HEK293 (cell line): Measurements from ENCODE around the gene FA2H.

Experiments used
- CTCF ChIP-seq: fragments of 450-650 bp; formaldehyde crosslinking; IDR thresholded peaks from 2 replicates; pipeline ENCODE4 v1.5.1; 2016; ENCODE audit warnings: missing biosample characterization, missing genetic modification characterization
- GLI4 ChIP-seq: fragments of 450-650 bp; formaldehyde crosslinking; IDR thresholded peaks from 2 replicates; pipeline ENCODE4 v1.5.1; 2016; ENCODE audit warnings: missing biosample characterization, missing genetic modification characterization
- KLF1 ChIP-seq: fragments of 450-650 bp; formaldehyde crosslinking; IDR thresholded peaks from 2 replicates; pipeline ENCODE4 v1.5.1; 2016; ENCODE audit warnings: missing biosample characterization, missing genetic modification characterization
- KLF10 ChIP-seq: fragments of 450-650 bp; IDR thresholded peaks from 2 replicates; pipeline ENCODE4 v1.5.1; 2018; ENCODE audit warnings: missing biosample characterization, mild to moderate bottlenecking, missing genetic modification characterization
- MEIS1 ChIP-seq: sonication (generic); formaldehyde crosslinking; IDR thresholded peaks from 2 replicates; pipeline ENCODE4 v1.8.1; 2022; ENCODE audit warnings: missing genetic modification reagents, mild to moderate bottlenecking, borderline replicate concordance
- PRDM6 ChIP-seq: fragments of 450-650 bp; formaldehyde crosslinking; IDR thresholded peaks from 2 replicates; pipeline ENCODE4 v1.5.1; 2017; ENCODE audit warnings: missing biosample characterization, missing genetic modification characterization
- SCRT1 ChIP-seq: fragments of 450-650 bp; formaldehyde crosslinking; IDR thresholded peaks from 2 replicates; pipeline ENCODE4 v1.5.1; 2016; ENCODE audit warnings: missing biosample characterization, missing genetic modification characterization, borderline replicate concordance
- ZBTB49 ChIP-seq: fragments of 450-650 bp; formaldehyde crosslinking; IDR thresholded peaks from 2 replicates; pipeline ENCODE4 v1.5.1; 2016; ENCODE audit warnings: missing biosample characterization, missing genetic modification characterization, low read depth
- ZIC2 ChIP-seq: fragments of 450-650 bp; formaldehyde crosslinking; IDR thresholded peaks from 2 replicates; pipeline ENCODE4 v1.5.1; 2016; ENCODE audit warnings: missing biosample characterization, missing genetic modification characterization
- ZNF132 ChIP-seq: fragments of 450-650 bp; formaldehyde crosslinking; IDR thresholded peaks from 2 replicates; pipeline ENCODE4 v1.5.1; 2017; ENCODE audit warnings: missing biosample characterization, missing genetic modification characterization, borderline replicate concordance
- ZNF138 ChIP-seq: fragments of 450-650 bp; formaldehyde crosslinking; IDR thresholded peaks from 2 replicates; pipeline ENCODE4 v1.5.1; 2016; ENCODE audit warnings: missing biosample characterization, missing genetic modification characterization, borderline replicate concordance
- ZNF202 ChIP-seq: fragments of 450-650 bp; formaldehyde crosslinking; IDR thresholded peaks from 2 replicates; pipeline ENCODE4 v1.5.1; 2016; ENCODE audit warnings: missing biosample characterization, missing genetic modification characterization, borderline replicate concordance
- ZNF248 ChIP-seq: fragments of 450-650 bp; formaldehyde crosslinking; IDR thresholded peaks from 2 replicates; pipeline ENCODE4 v1.5.1; 2017; ENCODE audit warnings: missing biosample characterization, missing genetic modification characterization
- ZNF26 ChIP-seq: fragments of 450-650 bp; formaldehyde crosslinking; IDR thresholded peaks from 2 replicates; pipeline ENCODE4 v1.5.1; 2016; ENCODE audit warnings: missing biosample characterization, missing genetic modification characterization
- ZNF274 ChIP-seq, 2 experiments: fragments of 200-500 bp in 1 of 2; fragments of 450-650 bp in 1 of 2; sonication (Bioruptor generic) in 1 of 2; formaldehyde crosslinking in 1 of 2; IDR thresholded peaks; 2 replicates each; pipeline versions ENCODE4 v1.5.1 to v1.6.1; 2014 to 2016; ENCODE audit warnings: borderline replicate concordance in 1 of 2, inconsistent platforms in 1 of 2, low read length in 1 of 2, missing biosample characterization in 1 of 2, missing genetic modification characterization in 1 of 2
- ZNF341 ChIP-seq: fragments of 450-650 bp; formaldehyde crosslinking; IDR thresholded peaks from 2 replicates; pipeline ENCODE4; 2016; ENCODE audit warnings: low read depth, missing biosample characterization, missing genetic modification characterization
- ZNF37A ChIP-seq: fragments of 450-650 bp; IDR thresholded peaks from 2 replicates; pipeline ENCODE4 v1.5.1; 2018; ENCODE audit warnings: missing biosample characterization, missing genetic modification characterization
- ZNF398 ChIP-seq: fragments of 450-650 bp; formaldehyde crosslinking; IDR thresholded peaks from 2 replicates; pipeline ENCODE4 v1.5.1; 2017; ENCODE audit warnings: missing biosample characterization, missing genetic modification characterization
- ZNF423 ChIP-seq: fragments of 450-650 bp; formaldehyde crosslinking; IDR thresholded peaks from 2 replicates; pipeline ENCODE4 v1.5.1; 2016; ENCODE audit warnings: missing biosample characterization, missing genetic modification characterization
- ZNF501 ChIP-seq: fragments of 450-650 bp; formaldehyde crosslinking; IDR thresholded peaks from 2 replicates; pipeline ENCODE4 v1.5.1; 2016; ENCODE audit warnings: missing biosample characterization, missing genetic modification characterization
- ZNF514 ChIP-seq: fragments of 450-650 bp; formaldehyde crosslinking; IDR thresholded peaks from 2 replicates; pipeline ENCODE4 v1.5.1; 2016; ENCODE audit warnings: missing biosample characterization, missing genetic modification characterization
- ZNF544 ChIP-seq: fragments of 450-650 bp; formaldehyde crosslinking; IDR thresholded peaks from 2 replicates; pipeline ENCODE4 v1.5.0; 2017; ENCODE audit warnings: missing biosample characterization, missing genetic modification characterization
- ZNF580 ChIP-seq: fragments of 450-650 bp; formaldehyde crosslinking; IDR thresholded peaks from 2 replicates; pipeline ENCODE4 v1.5.1; 2016; ENCODE audit warnings: missing biosample characterization, missing genetic modification characterization
- ZNF610 ChIP-seq: fragments of 450-650 bp; formaldehyde crosslinking; IDR thresholded peaks from 2 replicates; pipeline ENCODE4 v1.5.1; 2016; ENCODE audit warnings: missing biosample characterization, missing genetic modification characterization, borderline replicate concordance
- ZNF626 ChIP-seq: fragments of 450-650 bp; sonication (Bioruptor Pico); formaldehyde crosslinking; IDR thresholded peaks from 2 replicates; pipeline ENCODE4 v1.5.1; 2018; ENCODE audit warnings: missing biosample characterization, missing genetic modification characterization, inconsistent platforms
- ZNF654 ChIP-seq: fragments of 450-650 bp; formaldehyde crosslinking; IDR thresholded peaks from 2 replicates; pipeline ENCODE4 v1.5.1; 2016; ENCODE audit warnings: low read depth, missing biosample characterization, missing genetic modification characterization
- ZNF677 ChIP-seq: fragments of 450-650 bp; IDR thresholded peaks from 2 replicates; pipeline ENCODE4 v1.5.0; 2018; ENCODE audit warnings: missing biosample characterization, mild to moderate bottlenecking, missing genetic modification characterization, moderate library complexity
- ZNF76 ChIP-seq: fragments of 450-650 bp; formaldehyde crosslinking; IDR thresholded peaks from 2 replicates; pipeline ENCODE4; 2016; ENCODE audit warnings: low read depth, missing biosample characterization, missing genetic modification characterization, borderline replicate concordance
- ZNF768 ChIP-seq: fragments of 450-650 bp; formaldehyde crosslinking; IDR thresholded peaks from 2 replicates; pipeline ENCODE4 v1.5.1; 2018; ENCODE audit warnings: missing biosample characterization, mild to moderate bottlenecking, missing genetic modification characterization
- ZNF776 ChIP-seq: fragments of 450-650 bp; formaldehyde crosslinking; IDR thresholded peaks from 2 replicates; pipeline ENCODE4 v1.5.0; 2017; ENCODE audit warnings: missing biosample characterization, missing genetic modification characterization, borderline replicate concordance
- ZNF837 ChIP-seq: fragments of 450-650 bp; formaldehyde crosslinking; IDR thresholded peaks from 2 replicates; pipeline ENCODE4 v1.5.1; 2016; ENCODE audit warnings: missing biosample characterization, missing genetic modification characterization
- ZXDB ChIP-seq: fragments of 450-650 bp; formaldehyde crosslinking; IDR thresholded peaks from 2 replicates; pipeline ENCODE4 v1.5.1; 2016; ENCODE audit warnings: missing biosample characterization, missing genetic modification characterization

Gene FA2H

GRCh38 chr16:74813109-74813641 is 38.6 kb upstream of the FA2H start (continued):
- no peak for TF ChIP-seq ZNF138 (tag by site-specific recombination)
- TF ChIP-seq ZNF514 (tag by site-specific recombination): no peak
- no peak for TF ChIP-seq ZNF26 (tag by site-specific recombination)
- no peak for TF ChIP-seq ZNF580 (tag by site-specific recombination)
- TF ChIP-seq ZNF626: no peak
- no peak for TF ChIP-seq MEIS1 (CRISPR knock-in tag)
- TF ChIP-seq ZNF398 (tag by site-specific recombination): no peak
- peak; percentile 99 for TF ChIP-seq CTCF (tag by site-specific recombination)
- no peak for TF ChIP-seq ZNF248 (tag by site-specific recombination)
- TF ChIP-seq ZNF544 (tag by site-specific recombination): no peak
- no peak for TF ChIP-seq ZNF132 (tag by site-specific recombination)
- TF ChIP-seq ZNF837 (tag by site-specific recombination): peak; percentile 96
- no peak for TF ChIP-seq PRDM6 (tag by site-specific recombination)
- TF ChIP-seq ZNF76 (tag by site-specific recombination): no peak
- no peak for TF ChIP-seq ZNF37A (tag by site-specific recombination)
- no peak for TF ChIP-seq ZNF501 (tag by site-specific recombination)
- TF ChIP-seq SCRT1 (tag by site-specific recombination): no peak
- TF ChIP-seq ZNF677: no peak
- TF ChIP-seq ZNF768 (tag by site-specific recombination): no peak
- no peak for TF ChIP-seq KLF1 (tag by site-specific recombination)
- TF ChIP-seq GLI4: no peak
- TF ChIP-seq ZNF202 (tag by site-specific recombination): no peak
- TF ChIP-seq ZNF423 (tag by site-specific recombination): no peak
- 0 out of 2 replicates have a peak, but pooled peaks have one; percentile 20 for TF ChIP-seq ZXDB
- TF ChIP-seq ZNF654 (tag by site-specific recombination): peak; percentile 54
- no peak for TF ChIP-seq ZNF776 (tag by site-specific recombination)
- TF ChIP-seq ZNF274 (IDR thresholded peaks at IDR 0.05; ENCODE audit: low read length): no peak
- TF ChIP-seq ZNF274 (tag by site-specific recombination; IDR thresholded peaks at IDR 0.05; ENCODE audit: borderline replicate concordance): no peak
- TF ChIP-seq ZNF610: peak; percentile 82; the same call in 1 of the 2 replicates
- no peak for TF ChIP-seq ZBTB49
- TF ChIP-seq KLF10 (tag by site-specific recombination): no peak
- no peak for TF ChIP-seq ZNF341 (tag by site-specific recombination)
- TF ChIP-seq ZIC2: no peak
